Stimulated activated CD8-positive, alpha-beta memory T cell treated with anti-CD3 and anti-CD28 coated beads, Interleukin-15, amount 100 ng/mL, for 1 hour (primary cell): ENCODE results near the gene MAP2K3.

Experiments used
- DNase-seq: peaks from one replicate; pipeline ENCODE4 v3.0.0-alpha.2; 2020; ENCODE audit warnings: low read depth

Gene MAP2K3

DNA sequence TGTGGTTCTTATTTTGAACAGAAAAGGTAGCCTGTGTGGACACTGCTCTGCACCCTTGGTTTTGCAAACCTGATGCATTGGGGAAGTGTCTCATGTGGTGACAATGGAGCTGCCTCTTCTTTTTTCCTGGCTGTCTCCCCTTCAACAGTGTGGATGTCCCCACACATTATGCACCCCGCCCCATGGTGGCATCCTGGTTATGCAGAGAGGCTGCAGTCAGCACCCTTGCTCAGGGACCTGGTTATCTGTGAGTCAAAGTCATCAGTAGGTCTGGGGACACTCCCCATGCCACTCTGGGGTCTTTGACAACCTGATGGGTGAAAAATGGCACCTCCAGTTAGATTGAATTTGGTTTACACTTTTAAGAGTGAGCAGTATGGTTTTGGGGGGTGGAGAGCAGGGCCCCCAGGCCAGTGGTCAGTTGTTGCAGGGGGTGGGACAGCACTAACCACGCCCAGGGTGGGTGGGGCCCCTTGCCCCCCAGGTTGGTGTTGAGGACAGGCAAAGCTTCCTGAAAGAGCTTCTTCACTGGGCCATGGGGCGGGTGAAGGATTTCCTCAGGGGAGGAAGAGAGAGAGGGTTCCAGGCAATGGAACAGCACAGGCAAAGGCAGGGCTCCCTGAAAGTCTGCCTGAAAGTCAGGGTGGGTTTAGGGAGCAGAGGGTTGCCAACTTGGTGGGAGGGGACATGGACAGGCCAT lies 67.0 kb downstream of the MAP2K3 start:
- DNase-seq, result no peak

DNA sequence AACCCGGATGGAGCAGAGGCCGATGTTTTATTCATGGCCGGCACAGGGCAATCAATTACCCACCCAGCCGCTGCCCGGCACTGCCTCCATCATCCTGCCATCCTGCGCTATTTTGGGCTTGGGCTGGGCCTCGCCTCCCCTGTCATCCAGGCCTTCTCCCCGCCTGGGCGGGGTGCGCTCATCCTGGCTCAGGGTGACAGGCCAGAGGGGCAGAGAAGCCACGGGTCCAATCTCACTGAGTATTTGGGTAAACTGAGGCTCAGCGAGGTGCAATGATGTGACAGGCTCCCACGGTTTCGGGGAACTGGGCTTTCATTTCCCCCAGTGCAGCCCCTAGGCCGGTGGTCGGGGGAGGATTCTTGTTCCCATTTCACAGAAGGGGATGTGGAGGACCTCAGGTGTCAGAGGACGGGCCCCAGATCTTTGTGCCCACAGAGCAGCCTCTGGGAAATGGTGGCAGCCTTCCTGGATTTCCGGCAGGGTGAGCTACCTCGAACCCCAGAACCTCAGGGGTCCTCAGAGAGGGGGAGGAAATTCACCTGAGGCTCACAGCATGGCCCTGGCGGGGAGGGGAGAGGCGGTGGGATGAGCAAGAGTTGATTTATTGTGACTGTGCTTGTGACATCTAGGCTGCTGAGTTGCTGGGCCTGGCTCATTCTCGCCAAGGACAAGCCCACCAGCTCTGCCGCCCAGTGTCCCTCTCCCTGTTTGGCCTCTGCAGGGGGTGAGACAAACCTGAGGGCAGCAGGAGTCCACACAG lies 67.9 kb downstream of the MAP2K3 start:
- no peak for DNase-seq

DNA sequence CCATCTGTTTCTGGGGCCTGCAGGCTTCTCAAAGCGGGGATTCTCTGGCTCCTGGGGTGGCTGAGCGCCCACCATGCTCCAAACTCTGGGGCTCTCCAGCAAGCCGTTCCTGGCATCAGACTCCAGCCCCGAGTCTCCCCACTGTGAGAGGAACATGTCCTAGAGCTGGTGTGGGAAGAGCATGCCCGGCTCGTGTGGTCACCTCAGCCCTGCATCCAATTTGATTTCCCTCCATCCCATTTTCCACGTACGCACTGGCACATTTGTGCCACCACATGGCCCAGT lies 68.4 kb downstream of the MAP2K3 start:
- no peak for DNase-seq

DNA sequence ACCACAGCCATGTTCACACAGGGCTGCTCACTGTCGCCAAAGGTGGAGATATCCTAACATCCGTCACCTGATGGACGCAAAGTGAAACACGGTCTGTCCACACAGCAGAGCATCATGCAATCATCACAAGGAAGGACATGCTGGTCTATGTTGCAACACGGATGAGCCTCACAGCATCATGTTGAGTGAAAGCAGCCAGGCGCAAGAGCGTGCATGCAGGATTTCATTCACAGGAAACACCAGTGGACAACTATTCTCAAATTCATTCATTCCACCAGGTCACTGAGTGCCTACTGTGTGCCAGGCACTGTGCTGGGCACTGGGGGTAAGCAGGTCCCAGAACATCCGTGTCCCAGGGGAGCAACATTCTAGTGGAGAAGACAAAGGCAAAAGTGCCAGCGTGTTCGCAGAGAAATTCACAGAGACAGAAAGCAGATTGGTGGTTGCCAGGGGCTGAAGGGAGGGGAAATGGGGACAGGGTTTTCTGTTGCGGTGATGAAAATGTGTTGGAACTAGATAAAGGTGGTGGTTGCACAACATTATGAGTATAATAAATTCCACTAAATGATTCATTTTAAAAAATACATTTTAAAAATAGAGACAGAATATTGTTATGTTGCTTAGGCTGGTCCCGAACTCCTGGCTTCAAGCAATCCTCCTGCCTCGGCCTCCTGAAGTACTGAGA lies 69.0 kb downstream of the MAP2K3 start:
- no peak for DNase-seq

DNA sequence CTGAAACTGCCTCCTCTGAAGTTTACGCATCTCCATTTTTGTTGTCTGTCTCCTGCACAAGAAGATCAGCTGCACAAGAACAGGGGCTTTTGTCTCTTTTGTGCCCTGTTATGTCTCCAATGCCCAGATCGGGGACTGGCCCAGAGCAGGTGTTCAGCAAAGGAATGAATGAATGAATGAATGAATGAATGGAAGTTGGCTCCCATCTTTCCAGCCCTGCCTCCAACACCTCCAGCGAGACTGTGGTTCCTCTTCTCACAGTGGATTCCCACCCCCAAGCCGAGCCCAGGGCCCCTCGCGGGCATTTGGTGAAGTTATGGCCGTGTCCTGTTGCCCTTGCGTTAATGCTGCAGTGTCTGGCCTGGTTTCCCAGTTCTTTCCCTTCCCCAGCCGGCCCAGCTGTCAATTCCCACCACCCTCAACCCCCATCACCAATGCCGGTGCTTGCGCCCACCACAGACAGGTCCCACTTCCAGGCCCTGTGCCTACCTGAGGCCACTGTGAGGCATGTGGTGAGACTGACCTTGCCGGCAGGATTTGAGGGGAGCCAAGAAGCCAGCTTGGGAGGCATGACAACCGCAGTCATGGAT lies 70.4 kb downstream of the MAP2K3 start:
- no peak for DNase-seq

DNA sequence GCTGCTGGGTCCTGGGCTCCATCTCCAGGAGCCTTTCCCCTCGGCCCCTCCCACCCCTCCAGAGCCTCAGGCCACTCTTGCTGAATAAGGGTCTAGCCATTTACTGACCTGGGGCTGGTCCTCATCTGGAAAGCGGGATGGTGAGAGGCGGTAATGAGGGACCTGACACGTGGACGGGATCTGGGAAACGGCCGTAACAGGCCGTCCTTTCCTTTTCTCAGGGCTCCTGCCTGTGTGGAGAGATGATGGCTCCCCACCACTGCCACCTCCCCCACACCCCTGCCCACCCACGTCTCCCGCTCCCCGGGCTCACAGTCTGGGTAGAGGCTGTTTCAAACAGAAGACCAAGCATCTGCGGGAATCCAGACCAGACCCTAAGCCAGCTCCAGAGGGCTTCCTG lies 71.1 kb downstream of the MAP2K3 start:
- DNase-seq, result no peak

DNA sequence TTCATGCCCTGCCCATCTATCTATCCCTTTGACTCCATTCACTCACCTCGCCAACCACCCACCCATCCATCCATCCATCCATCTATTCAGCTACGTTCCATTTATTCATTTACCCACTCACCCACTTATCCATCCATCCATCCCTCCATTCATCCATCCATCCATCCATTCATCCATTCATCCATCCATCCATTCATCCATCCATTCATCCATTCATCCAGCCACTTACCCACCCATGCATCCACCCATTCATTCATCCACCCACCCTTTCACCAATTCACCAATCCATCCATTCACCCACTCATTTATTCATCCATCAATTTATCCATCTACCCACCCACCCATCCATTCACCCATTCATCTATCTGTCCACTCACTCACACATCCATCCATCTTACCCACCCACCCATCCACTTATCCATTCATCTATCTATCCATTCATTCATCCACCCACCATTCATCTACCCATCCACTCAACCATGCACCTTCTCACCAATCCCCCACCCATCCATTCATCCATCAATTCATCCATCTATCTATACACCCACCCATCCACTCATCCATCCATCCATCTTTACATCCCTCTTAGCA lies 72.1 kb downstream of the MAP2K3 start:
- DNase-seq, result no peak

DNA sequence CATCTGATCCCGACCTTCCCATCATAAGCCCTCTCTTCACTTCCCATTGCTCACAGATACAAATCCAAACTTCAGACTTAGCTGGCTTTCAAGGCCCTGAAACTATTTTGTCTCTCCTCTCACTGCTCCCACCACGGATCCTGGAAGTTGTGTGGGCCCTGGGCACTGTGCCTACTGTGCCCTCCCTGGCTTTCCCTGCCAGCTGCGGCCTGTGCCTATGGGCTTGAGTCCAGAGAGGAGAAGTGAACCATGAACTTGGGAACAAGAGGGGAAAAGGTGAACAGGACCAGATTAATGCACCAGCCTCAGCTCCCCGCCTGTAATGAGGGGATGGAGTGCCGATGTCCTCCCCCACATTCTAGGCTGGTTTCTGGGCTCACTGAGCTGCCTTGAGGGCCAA lies 72.8 kb downstream of the MAP2K3 start:
- no peak for DNase-seq

DNA sequence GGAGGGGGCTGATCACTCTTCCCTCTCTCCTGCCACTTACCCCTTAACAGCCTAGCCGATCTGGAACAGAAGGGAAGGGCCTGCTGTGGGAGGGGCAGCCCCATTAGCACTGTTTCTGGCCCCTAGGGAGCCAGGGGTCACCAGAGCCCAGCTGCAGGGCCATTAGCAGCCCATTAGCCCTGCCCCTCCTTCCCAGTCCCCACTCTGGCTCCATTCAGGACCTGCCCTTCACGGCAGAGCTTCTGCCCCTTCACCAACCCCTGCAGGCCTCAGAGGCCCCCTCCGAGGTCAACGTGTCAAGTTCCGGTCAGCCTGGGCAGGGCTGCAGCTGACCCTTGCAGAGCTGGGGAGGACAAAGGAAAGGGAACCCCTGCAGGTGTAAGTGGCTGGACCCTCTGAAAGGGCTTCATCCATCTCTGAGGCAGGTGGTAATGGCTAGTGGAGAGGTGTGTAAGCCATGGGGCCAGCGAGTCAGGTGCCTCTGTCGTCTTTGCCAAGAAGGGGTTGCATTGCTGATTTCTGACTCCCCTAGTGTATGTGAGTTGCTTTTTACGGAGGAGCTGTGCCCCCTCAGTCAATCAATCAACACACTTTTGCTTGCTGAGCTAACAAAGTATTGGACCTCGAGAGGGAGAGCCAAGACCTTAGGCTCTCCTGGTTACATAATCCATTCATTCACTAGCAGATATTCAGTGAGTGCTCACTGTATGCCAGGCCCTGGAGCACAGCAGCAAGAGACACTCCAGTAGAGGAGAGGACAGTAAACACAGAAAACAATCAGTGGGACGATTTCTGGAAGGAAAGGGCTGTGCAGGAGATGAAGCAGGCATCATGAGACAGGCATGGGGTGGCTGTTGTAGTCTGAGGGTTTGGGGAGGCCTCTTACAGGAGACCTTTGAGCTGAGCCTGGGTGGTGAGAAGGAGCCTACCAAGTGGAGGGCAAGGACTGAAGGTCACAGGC lies 73.5 kb downstream of the MAP2K3 start:
- DNase-seq, result no peak

DNA sequence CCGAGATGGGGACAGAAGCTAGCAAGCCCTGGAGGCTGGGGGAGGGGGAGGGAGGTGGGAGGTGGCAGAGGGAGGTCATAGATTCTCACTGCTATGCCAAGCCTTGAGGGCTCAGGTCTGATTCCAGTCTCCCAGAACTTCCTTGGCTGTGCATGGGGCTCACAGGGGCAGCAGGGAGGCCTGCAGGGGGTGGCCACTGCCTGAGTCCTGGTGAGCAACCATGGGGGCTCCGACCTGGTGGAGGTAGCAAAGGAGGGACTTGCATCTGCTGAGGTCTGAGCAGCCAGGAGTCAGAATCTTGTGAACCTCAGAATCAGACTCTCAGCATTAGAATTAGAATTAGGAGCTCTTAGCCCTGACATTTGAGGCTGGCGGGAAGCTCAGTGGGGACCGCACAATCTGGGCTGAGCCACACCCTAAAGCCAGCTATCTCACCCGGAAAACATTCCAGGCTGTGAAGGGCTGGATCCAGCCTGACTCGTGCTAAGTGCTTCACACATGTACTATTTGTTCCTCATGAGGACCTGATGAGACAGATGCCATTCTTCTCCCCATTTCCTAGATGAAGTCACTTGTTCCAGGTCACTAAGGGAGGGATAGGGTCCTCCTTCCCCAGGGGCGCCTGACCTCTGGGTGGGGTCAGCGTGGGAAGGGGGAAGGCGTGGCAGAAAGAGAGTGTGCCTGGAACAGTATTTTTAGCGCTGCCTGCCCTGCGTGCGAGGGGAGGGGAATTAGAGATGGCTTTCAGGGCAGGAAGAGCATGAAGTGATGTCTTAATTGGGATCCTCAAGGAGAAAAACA lies 74.4 kb downstream of the MAP2K3 start:
- no peak for DNase-seq

DNA sequence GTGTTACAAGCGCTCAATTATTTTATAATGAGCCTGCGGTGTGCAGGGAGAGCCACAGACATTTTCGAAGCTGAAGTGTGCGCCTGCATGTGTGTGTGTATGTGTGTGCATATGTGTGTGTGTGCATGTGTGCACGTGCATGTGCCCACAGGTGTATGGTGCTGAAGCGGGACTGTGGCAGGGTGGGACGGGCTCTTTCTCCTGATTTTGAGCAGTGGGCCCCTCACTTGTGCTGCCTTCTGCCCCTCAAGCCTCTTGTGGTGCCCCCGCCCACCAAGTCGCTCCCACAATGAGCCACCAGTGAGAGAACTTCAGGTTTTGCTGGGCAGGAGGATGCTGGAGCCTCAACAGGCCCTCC lies 75.0 kb downstream of the MAP2K3 start:
- no peak for DNase-seq

DNA sequence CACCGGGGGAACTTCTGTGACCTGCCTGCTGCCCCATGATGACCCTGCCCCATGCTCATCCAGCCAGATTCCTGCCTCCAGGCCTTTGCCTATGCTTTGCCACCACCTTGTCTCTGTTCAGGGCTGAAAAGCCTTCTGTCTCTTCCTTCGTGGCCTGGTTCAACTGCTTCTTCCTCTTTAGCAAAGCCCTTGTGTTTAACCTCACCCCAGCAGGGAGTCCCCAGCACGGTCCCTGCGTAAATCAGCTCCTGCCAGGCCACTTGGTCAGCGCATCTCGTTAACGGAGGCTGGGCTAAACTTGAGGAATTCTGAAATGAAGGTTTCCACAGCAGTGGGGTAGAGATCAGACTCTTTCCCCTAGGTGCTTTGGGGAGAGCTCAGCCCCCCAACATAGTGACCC lies 75.5 kb downstream of the MAP2K3 start:
- no peak for DNase-seq

DNA sequence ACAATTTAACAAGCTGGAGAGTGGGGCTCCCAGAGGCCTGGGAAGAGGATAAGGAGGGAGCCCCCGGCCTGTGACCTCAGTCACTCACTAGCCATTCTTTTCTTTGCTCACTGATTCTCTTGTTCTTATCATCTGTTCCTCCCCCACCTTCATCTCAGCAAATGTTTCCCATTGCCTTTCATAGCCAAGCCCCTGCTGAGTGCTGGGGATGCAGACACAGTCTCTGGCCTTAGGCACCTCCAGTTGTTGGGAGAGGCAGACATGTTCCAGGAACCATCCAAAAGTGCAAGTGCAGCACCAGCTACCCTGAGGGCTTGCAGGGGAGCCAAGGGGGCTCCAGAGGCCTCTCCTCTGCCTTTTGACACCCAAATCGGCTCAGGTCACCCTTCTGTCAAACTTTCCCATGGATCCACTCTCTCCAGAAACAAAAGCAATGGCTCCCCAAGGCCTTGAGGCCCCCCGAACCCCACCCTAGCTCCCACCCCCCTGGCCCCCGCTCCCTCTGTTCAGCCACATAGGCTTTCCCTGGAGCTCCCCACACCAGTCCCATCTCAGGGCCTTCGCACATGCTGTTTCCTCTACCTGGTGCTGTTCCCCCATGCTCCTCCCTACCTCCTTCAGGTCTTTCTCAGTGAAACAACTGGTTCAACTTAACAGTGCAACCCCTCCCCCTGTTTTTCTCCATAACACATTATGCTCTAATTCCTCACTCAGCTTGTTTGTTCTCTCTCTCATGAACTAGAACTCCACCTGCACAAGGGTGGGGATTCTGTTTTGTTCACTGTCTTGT lies 76.7 kb downstream of the MAP2K3 start:
- no peak for DNase-seq

DNA sequence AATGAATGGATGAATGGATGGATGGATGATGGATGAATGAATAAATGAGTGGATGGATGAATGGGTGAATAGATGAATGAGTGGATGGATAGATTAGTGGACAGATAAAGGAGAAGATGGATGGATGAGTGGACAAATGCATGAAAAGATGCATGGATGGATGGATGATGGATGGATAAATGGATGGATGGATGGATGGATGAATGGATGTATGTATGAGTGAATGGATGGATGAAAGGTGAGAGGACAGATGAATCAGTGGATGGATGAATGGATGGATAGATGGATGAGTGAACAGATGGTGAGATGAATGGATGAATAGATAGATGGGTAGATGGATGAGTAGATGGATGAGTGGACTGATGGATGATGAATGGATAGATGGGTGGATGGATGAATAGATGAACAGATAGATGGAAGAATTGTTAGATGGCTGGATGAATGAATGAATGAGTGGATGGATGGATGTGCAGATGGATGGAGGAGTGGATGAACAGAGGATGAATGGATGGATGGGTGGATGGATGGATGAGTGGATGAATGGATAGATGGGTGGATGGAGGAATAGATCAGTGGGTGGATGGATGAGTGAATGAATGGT lies 77.9 kb downstream of the MAP2K3 start:
- DNase-seq, result no peak

DNA sequence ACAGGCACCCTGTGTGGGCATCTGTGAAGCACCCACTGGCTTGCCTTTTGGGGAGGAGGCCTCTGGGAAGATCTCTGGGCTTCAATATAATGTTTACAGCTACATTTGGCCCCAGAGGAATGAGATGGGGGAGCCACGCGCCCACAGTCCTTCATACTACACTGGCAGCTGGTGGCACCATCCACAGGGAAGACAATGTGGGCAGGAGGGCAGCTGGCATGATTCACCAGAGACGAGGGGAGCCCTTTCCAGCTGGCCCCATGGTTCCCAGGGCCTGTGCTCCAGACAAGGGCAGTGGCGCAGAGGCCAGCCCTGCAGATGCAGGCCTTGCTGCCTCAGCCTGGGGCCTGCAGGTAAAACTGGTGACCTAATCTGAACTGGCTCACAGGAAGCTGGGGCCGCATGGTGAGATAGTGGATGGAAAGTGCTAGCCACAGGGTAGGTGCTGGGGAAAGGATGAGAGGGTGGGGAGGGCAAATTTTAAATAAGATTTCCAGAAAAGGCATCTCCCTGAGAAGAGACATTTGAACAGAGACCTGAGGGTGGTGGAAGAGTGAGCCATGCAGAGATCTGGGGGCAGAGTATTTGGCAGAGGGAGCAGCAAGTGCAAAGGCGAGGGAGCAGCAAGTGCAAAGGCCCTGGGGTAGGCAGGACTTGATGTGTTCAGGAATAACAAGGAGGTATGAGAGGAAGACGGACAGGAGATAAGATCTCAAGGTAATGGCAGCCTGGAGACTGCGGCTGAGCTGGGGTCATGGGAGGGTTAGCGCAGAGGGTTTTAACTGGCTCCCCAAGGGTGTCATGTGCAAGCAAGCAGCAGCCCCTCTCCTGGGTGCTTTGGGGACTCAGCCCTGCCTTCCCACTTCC lies 79.5 kb downstream of the MAP2K3 start:
- no peak for DNase-seq
